ENCODE measurements around the gene UNC13A. TPM values are rescaled to one million over a fixed set of nuclear protein-coding genes. Genes with fewer than 3 reads are reported as not detected.

Gene UNC13A
- total RNA-seq, 3 donors from 2014 or later (not counting 1 experiment from before 2014, with no cell fraction given) = not detected

- Histone ChIP-seq H3K36me3 (ENCODE audit: control insufficient read depth, insufficient read depth, low read length) (no peaks in the 10 kb centered on the region), H3K4me1 (ENCODE audit: control insufficient read depth, insufficient read depth, low read length) (no peaks in the 10 kb centered on the region), H3K9me3 (ENCODE audit: control insufficient read depth, insufficient read depth, low read length) (no peaks in the 10 kb centered on the region), H3K27ac (ENCODE audit: low read length) (no peak overlapping the region), H3K27me3 (ENCODE audit: control insufficient read depth, insufficient read depth, low read length) (no peaks in the 10 kb centered on the region), H3K4me3 (ENCODE audit: low read length) (no peak overlapping the region)
- H3K36me3 Mint-ChIP-seq = no peaks in the 10 kb centered on the region
- H3K27me3 Mint-ChIP-seq (ENCODE audit: low read depth in 2 of 2) = no peaks in the 10 kb centered on the region
- ATAC-seq = no peak
- no peak for TF ChIP-seq CTCF (IDR thresholded peaks at IDR 0.05)
- DNase-seq = no peak
- no peaks in the 10 kb centered on the region for H3K9me3 Mint-ChIP-seq
- 89% methylated on average over 6 of the region's 6 CpGs for WGBS (ENCODE audit: insufficient coverage)
- H3K27ac Mint-ChIP-seq = no peak overlapping the region
- H3K4me1 Mint-ChIP-seq = no peaks in the 10 kb centered on the region
- intact Hi-C loops (cut with micrococcal nuclease) = no loop called here
- H3K4me3 Mint-ChIP-seq = no peak overlapping the region
Observed at GRCh38 chr19:17711851-17712250, 23.7 kb upstream of the UNC13A start.

- DNase-seq = no peak
- no peaks in the 10 kb centered on the region for H3K36me3 Mint-ChIP-seq
- H3K4me1 ChIP-seq (ENCODE audit: control insufficient read depth, insufficient read depth, low read length) = no peaks in the 10 kb centered on the region
- no peaks in the 10 kb centered on the region for H3K4me1 Mint-ChIP-seq
- H3K27ac Mint-ChIP-seq = no peak overlapping the region
- TF ChIP-seq CTCF (IDR thresholded peaks at IDR 0.05) = no peak
- no peak for ATAC-seq
- no peaks in the 10 kb centered on the region for H3K36me3 ChIP-seq (ENCODE audit: control insufficient read depth, insufficient read depth, low read length)
- H3K4me3 Mint-ChIP-seq = no peak overlapping the region
- H3K9me3 Mint-ChIP-seq = no peaks in the 10 kb centered on the region
- no peaks in the 10 kb centered on the region for H3K27me3 Mint-ChIP-seq (ENCODE audit: low read depth in 2 of 2)
- no peaks in the 10 kb centered on the region for H3K9me3 ChIP-seq (ENCODE audit: control insufficient read depth, insufficient read depth, low read length)
- WGBS (ENCODE audit: insufficient coverage) = 79% methylated on average over 17 of the region's 17 CpGs
- H3K27ac ChIP-seq (ENCODE audit: low read length) = no peak overlapping the region
- no peak overlapping the region for H3K4me3 ChIP-seq (ENCODE audit: low read length)
- H3K27me3 ChIP-seq (ENCODE audit: control insufficient read depth, insufficient read depth, low read length) = no peaks in the 10 kb centered on the region
- intact Hi-C loops (cut with micrococcal nuclease) = no loop called here
Observed at GRCh38 chr19:17706750-17707181, 18.6 kb upstream of the UNC13A start.

- WGBS (ENCODE audit: insufficient coverage) = 56% methylated on average over 11 of the region's 11 CpGs
- no peaks in the 10 kb centered on the region for H3K4me1 Mint-ChIP-seq
- H3K27me3 Mint-ChIP-seq (ENCODE audit: low read depth in 2 of 2) = peaks cover 0 to 7% of the 10 kb centered on the region in 2 donors
Observed at GRCh38 chr19:17703824-17704463, 15.8 kb upstream of the UNC13A start.

More at GRCh38 chr19:17703824-17704463, 15.8 kb upstream of the UNC13A start:
- Mint-ChIP-seq H3K27ac (no peak overlapping the region), H3K36me3 (no peaks in the 10 kb centered on the region), H3K4me3 (no peak overlapping the region), H3K9me3 (no peaks in the 10 kb centered on the region)
- Histone ChIP-seq H3K9me3 (ENCODE audit: control insufficient read depth, insufficient read depth, low read length) (no peaks in the 10 kb centered on the region), H3K27ac (ENCODE audit: low read length) (no peak overlapping the region), H3K36me3 (ENCODE audit: control insufficient read depth, insufficient read depth, low read length) (no peaks in the 10 kb centered on the region), H3K4me3 (ENCODE audit: low read length) (no peak overlapping the region), H3K4me1 (ENCODE audit: control insufficient read depth, insufficient read depth, low read length) (no peaks in the 10 kb centered on the region), H3K27me3 (ENCODE audit: control insufficient read depth, insufficient read depth, low read length) (no peaks in the 10 kb centered on the region)
- DNase-seq (peak; percentile 68 to 82), ATAC-seq (peak; percentile 88 to 97 (median 96))
- intact Hi-C loops (cut with micrococcal nuclease) = loop anchor here (1.0 to 2.0 kb wide), 3 partner anchors 63 to 151 kb away; no protein-coding TSS in a partner anchor
- TF ChIP-seq CTCF (IDR thresholded peaks at IDR 0.05) = peak; percentile 88

All from natural killer cell (primary cell).